ENCODE measurements around the gene ZDHHC5. TPM values are rescaled to one million over a fixed set of nuclear protein-coding genes. Genes with fewer than 3 reads are reported as not detected.
A peak's percentile ranks its signal among the peaks of the same experiment; 100 is the strongest.

ZDHHC5 gene
- total and polyA plus RNA-seq, 2 of the 13 experiments (the other 11 are each of a cell fraction or from before 2014, with no cell fraction given): 26.6 to 34.0 TPM

DNA sequence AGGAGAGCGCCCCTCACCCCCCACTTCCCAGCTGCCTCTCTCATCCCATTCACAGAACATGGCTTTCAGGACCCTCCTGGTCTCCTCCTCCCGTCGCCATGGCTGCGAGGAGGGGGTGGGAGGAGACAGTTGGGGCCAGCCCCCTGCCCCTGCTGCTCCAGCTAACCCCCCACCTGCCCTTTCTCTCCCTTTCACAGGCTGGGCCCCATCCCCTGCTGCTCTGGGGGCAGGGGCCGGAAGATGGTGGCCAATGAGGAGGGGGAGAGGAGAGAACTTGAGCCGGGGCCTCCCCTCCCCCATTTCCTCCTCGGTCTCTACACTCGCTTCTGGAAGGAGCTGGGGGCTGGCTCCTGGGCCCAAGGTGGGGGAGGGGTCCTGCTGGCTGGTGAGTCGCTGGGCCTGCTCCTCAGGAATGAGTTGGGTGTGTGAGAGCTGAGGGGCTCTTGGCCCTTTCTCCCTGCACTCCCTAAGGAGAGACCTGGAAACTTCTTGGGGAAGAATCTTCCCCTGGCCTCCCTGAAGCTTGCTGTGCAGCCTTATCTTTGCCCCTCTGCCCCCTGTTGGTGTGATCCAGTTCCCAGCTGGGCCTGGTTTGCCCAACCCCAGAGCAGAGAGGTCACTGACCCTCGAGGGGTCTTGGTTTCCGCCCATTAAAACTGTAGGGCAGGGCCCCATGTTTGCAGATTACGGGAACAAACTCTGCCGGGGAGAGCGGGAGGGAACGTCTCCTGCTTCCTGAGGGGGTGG, 28.4 kb upstream of the ZDHHC5 start (continued):
- TF ChIP-seq ZSCAN21 (CRISPR knock-in tag; IDR thresholded peaks at IDR 0.05; ENCODE audit: borderline replicate concordance) (no peak), ZBTB25 (CRISPR knock-in tag; IDR thresholded peaks at IDR 0.05) (no peak), EZH2 (conservative IDR thresholded peaks at IDR 0.05; ENCODE audit: low read depth, low read length) (no peak), ZNF562 (CRISPR knock-in tag; IDR thresholded peaks at IDR 0.05; ENCODE audit: borderline replicate concordance) (no peak), ZNF468 (CRISPR knock-in tag; IDR thresholded peaks at IDR 0.05) (no peak), ZNF710 (CRISPR knock-in tag; IDR thresholded peaks at IDR 0.05; ENCODE audit: borderline replicate concordance) (no peak), RFXANK (CRISPR knock-in tag; IDR thresholded peaks at IDR 0.05) (no peak), ZNF430 (CRISPR knock-in tag; IDR thresholded peaks at IDR 0.05) (no peak), RNF219 (CRISPR knock-in tag; IDR thresholded peaks at IDR 0.05) (no peak), MATR3 (CRISPR knock-in tag; IDR thresholded peaks at IDR 0.05) (no peak), ZMYM3 (CRISPR knock-in tag; IDR thresholded peaks at IDR 0.05) (peak; percentile 57), KAT7 (CRISPR knock-in tag; IDR thresholded peaks at IDR 0.05; ENCODE audit: borderline replicate concordance) (no peak), MED13 (CRISPR knock-in tag; IDR thresholded peaks at IDR 0.05) (no peak), ZNF235 (CRISPR knock-in tag; IDR thresholded peaks at IDR 0.05; ENCODE audit: borderline replicate concordance) (no peak), ZHX1 (CRISPR knock-in tag; IDR thresholded peaks at IDR 0.05; ENCODE audit: low read depth) (no peak), NFRKB (IDR thresholded peaks at IDR 0.05) (no peak)
- TF ChIP-seq, protein P1, sequence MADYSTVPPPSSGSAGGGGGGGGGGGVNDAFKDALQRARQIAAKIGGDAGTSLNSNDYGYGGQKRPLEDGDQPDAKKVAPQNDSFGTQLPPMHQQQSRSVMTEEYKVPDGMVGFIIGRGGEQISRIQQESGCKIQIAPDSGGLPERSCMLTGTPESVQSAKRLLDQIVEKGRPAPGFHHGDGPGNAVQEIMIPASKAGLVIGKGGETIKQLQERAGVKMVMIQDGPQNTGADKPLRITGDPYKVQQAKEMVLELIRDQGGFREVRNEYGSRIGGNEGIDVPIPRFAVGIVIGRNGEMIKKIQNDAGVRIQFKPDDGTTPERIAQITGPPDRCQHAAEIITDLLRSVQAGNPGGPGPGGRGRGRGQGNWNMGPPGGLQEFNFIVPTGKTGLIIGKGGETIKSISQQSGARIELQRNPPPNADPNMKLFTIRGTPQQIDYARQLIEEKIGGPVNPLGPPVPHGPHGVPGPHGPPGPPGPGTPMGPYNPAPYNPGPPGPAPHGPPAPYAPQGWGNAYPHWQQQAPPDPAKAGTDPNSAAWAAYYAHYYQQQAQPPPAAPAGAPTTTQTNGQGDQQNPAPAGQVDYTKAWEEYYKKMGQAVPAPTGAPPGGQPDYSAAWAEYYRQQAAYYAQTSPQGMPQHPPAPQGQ (CRISPR knock-in tag; IDR thresholded peaks at IDR 0.05; ENCODE audit: borderline replicate concordance): no peak
- TF ChIP-seq, protein P2, sequence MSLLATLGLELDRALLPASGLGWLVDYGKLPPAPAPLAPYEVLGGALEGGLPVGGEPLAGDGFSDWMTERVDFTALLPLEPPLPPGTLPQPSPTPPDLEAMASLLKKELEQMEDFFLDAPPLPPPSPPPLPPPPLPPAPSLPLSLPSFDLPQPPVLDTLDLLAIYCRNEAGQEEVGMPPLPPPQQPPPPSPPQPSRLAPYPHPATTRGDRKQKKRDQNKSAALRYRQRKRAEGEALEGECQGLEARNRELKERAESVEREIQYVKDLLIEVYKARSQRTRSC (CRISPR knock-in tag; IDR thresholded peaks at IDR 0.05; ENCODE audit: low read depth): no peak
